HG03457 (cell line): ENCODE measurements around the gene SMOC2.
"Not testable (repeated sequence)": the region's sequence is repeated elsewhere in the genome, so short reads cannot be mapped to it uniquely, and the experiment has no call there.

Source experiments
- ATAC-seq: cut with Tn5 transposase; IDR thresholded peaks from one replicate; pipeline ENCODE4 v1.9.1; 2021; ENCODE audit warnings: moderate number of reproducible peaks; ENCODE audit not compliant: unreplicated experiment

SMOC2 gene

GRCh38 chr6:168674595-168674994, 233.6 kb downstream of the SMOC2 start:
- ATAC-seq, result no peak

GRCh38 chr6:168675375-168675774, 234.4 kb downstream of the SMOC2 start:
- ATAC-seq, result no peak

GRCh38 chr6:168675933-168676551, 235.1 kb downstream of the SMOC2 start:
- ATAC-seq, result no peak

- ATAC-seq, result no peak
Measured at GRCh38 chr6:168676552-168677322, 235.8 kb downstream of the SMOC2 start.

- ATAC-seq, result not testable (repeated sequence)
Measured at GRCh38 chr6:168677323-168677781, 236.4 kb downstream of the SMOC2 start.

GRCh38 chr6:168678077-168678476, 237.1 kb downstream of the SMOC2 start:
- ATAC-seq, result no peak

- ATAC-seq, result no peak
Measured at GRCh38 chr6:168678588-168678987, 237.6 kb downstream of the SMOC2 start.

- no peak for ATAC-seq
Measured at GRCh38 chr6:168681748-168682147, 240.8 kb downstream of the SMOC2 start.

GRCh38 chr6:168683621-168684020, 242.6 kb downstream of the SMOC2 start:
- no peak for ATAC-seq

- no peak for ATAC-seq
Measured at GRCh38 chr6:168684471-168684870, 243.5 kb downstream of the SMOC2 start.

- ATAC-seq, result no peak
Measured at GRCh38 chr6:168684906-168685305, 243.9 kb downstream of the SMOC2 start.

GRCh38 chr6:168686029-168686738, 245.2 kb downstream of the SMOC2 start:
- no peak for ATAC-seq

- no peak for ATAC-seq
Measured at GRCh38 chr6:168686831-168687730, 246.1 kb downstream of the SMOC2 start.

GRCh38 chr6:168690271-168690670, 249.3 kb downstream of the SMOC2 start:
- ATAC-seq, result no peak

GRCh38 chr6:168691774-168692173, 250.8 kb downstream of the SMOC2 start:
- ATAC-seq, result no peak

GRCh38 chr6:168692193-168692914, 251.4 kb downstream of the SMOC2 start:
- no peak for ATAC-seq

GRCh38 chr6:168692915-168693257, 251.9 kb downstream of the SMOC2 start:
- not testable (repeated sequence) for ATAC-seq

- ATAC-seq, result not testable (repeated sequence)
Measured at GRCh38 chr6:168694797-168695196, 253.8 kb downstream of the SMOC2 start.

- ATAC-seq, result no peak
Measured at GRCh38 chr6:168695701-168696100, 254.7 kb downstream of the SMOC2 start.

- no peak for ATAC-seq
Measured at GRCh38 chr6:168698923-168699322, 257.9 kb downstream of the SMOC2 start.
